ENCODE measurements around the gene TXLNG. TPM values are rescaled to one million over a fixed set of nuclear protein-coding genes. Genes with fewer than 3 reads are reported as not detected.
A peak's percentile ranks its signal among the peaks of the same experiment; 100 is the strongest.

Gene TXLNG
- total RNA-seq, 6 donors from 2014 or later = 8.1 to 23.5 (median 12.6) TPM

DNA sequence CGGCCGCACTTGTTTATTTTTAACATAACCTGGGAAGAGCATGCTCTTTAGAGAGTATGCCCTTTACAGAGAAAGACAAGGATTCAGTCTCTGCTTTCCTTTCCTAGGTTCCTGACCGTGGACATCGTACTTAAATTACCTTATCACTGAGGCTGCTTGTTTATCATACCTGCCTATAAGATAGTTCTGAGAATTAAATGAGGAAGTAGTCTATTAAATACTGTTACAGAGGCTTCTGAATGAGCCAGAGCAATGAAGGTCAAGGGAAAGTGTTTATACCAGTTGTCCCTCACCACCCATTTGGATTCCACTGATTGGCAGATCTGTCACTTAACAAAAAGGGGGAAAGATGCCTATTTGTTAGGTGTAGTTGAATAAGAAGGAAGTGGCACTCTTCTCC, 10.0 kb downstream of the TXLNG start:
- peaks cover 0 to 37% (median 2%) of the 10 kb centered on the region in 4 donors for H3K36me3 ChIP-seq
- no peak for DNase-seq

GRCh38 chrX:16797358-16797757, 11.1 kb downstream of the TXLNG start:
- Histone ChIP-seq H3K36me3 (peaks cover 0 to 30% (median 2%) of the 10 kb centered on the region in 4 donors), H3K27me3 (no peaks in the 10 kb centered on the region), H3K4me1 (no peaks in the 10 kb centered on the region), H3K27ac (no peak overlapping the region), H3K9me3 (no peaks in the 10 kb centered on the region), H3K4me3 (no peak overlapping the region)
- ATAC-seq (ENCODE audit: low FRiP score in 2 of 2) (no peak), DNase-seq (no peak)
- no peak for TF ChIP-seq POLR2AphosphoS5 (IDR thresholded peaks at IDR 0.05)
- no peak for TF ChIP-seq EP300 (IDR thresholded peaks at IDR 0.05)
- no peak for TF ChIP-seq POLR2A (IDR thresholded peaks at IDR 0.05)
- TF ChIP-seq, protein P1, sequence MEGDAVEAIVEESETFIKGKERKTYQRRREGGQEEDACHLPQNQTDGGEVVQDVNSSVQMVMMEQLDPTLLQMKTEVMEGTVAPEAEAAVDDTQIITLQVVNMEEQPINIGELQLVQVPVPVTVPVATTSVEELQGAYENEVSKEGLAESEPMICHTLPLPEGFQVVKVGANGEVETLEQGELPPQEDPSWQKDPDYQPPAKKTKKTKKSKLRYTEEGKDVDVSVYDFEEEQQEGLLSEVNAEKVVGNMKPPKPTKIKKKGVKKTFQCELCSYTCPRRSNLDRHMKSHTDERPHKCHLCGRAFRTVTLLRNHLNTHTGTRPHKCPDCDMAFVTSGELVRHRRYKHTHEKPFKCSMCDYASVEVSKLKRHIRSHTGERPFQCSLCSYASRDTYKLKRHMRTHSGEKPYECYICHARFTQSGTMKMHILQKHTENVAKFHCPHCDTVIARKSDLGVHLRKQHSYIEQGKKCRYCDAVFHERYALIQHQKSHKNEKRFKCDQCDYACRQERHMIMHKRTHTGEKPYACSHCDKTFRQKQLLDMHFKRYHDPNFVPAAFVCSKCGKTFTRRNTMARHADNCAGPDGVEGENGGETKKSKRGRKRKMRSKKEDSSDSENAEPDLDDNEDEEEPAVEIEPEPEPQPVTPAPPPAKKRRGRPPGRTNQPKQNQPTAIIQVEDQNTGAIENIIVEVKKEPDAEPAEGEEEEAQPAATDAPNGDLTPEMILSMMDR (IDR thresholded peaks at IDR 0.05) = no peak
- WGBS, 2 donors = 60 to 86% methylated on average over 2 to 5 of the region's 5 CpGs

More for the DNA sequence above, 10.0 kb downstream of the TXLNG start:
- TF ChIP-seq POLR2A (IDR thresholded peaks at IDR 0.05) (no peak), POLR2AphosphoS5 (IDR thresholded peaks at IDR 0.05) (no peak), EP300 (IDR thresholded peaks at IDR 0.05) (no peak)
- TF ChIP-seq, protein P1 (IDR thresholded peaks at IDR 0.05) = no peak
- H3K27me3 ChIP-seq = no peaks in the 10 kb centered on the region
- WGBS, 2 donors = 95 to 99% methylated on average over 4 of the region's 4 CpGs
- H3K4me3 ChIP-seq = no peak overlapping the region
- H3K4me1 ChIP-seq = no peaks in the 10 kb centered on the region
- no peaks in the 10 kb centered on the region for H3K9me3 ChIP-seq
- ATAC-seq (ENCODE audit: low FRiP score in 2 of 2) = no peak
- H3K27ac ChIP-seq = no peak overlapping the region

- no peaks in the 10 kb centered on the region for H3K4me1 ChIP-seq
- no peaks in the 10 kb centered on the region for H3K27me3 ChIP-seq
- no peak overlapping the region for H3K4me3 ChIP-seq
- no peaks in the 10 kb centered on the region for H3K9me3 ChIP-seq
- TF ChIP-seq POLR2AphosphoS5 (IDR thresholded peaks at IDR 0.05) (no peak), EP300 (IDR thresholded peaks at IDR 0.05) (no peak), POLR2A (IDR thresholded peaks at IDR 0.05) (no peak)
- TF ChIP-seq, protein P1 (IDR thresholded peaks at IDR 0.05) = no peak
- no peak for DNase-seq
- no peak overlapping the region for H3K27ac ChIP-seq
- 66 to 75% methylated on average over 4 of the region's 4 CpGs for WGBS, 2 donors
- ATAC-seq (ENCODE audit: low FRiP score in 2 of 2) = no peak
- H3K36me3 ChIP-seq = peaks cover 0 to 30% (median 2%) of the 10 kb centered on the region in 4 donors
Measured at GRCh38 chrX:16797841-16798240, 11.6 kb downstream of the TXLNG start.

GRCh38 chrX:16804923-16805464, 18.7 kb downstream of the TXLNG start:
- no peak overlapping the region for H3K4me3 ChIP-seq
- peaks cover 0 to 9% (median 0%) of the 10 kb centered on the region in 4 donors for H3K36me3 ChIP-seq
- no peaks in the 10 kb centered on the region for H3K9me3 ChIP-seq
- DNase-seq (no peak), ATAC-seq (ENCODE audit: low FRiP score in 2 of 2) (no peak)
- peaks cover 0 to 17% (median 6%) of the 10 kb centered on the region in 4 donors for H3K4me1 ChIP-seq
- H3K27ac ChIP-seq = no peak overlapping the region
- no peaks in the 10 kb centered on the region for H3K27me3 ChIP-seq
- 87 to 98% methylated on average over 5 to 8 of the region's 8 CpGs for WGBS, 2 donors
- TF ChIP-seq, protein P1 (IDR thresholded peaks at IDR 0.05) = no peak
- TF ChIP-seq EP300 (IDR thresholded peaks at IDR 0.05) (no peak), POLR2A (IDR thresholded peaks at IDR 0.05) (no peak), POLR2AphosphoS5 (IDR thresholded peaks at IDR 0.05) (no peak)

- Histone ChIP-seq H3K9me3 (no peaks in the 10 kb centered on the region), H3K27me3 (no peaks in the 10 kb centered on the region), H3K27ac (peak overlapping the region in 3 of 4 donors; percentile 30 to 76 (median 69)), H3K4me3 (peak overlapping the region in 1 of 4 donors; percentile 39), H3K4me1 (peaks cover 0 to 17% (median 6%) of the 10 kb centered on the region in 4 donors), H3K36me3 (peaks cover 0 to 3% (median 0%) of the 10 kb centered on the region in 4 donors)
- DNase-seq (no peak), ATAC-seq (ENCODE audit: low FRiP score in 2 of 2) (peak in 1 of 2 donors; percentile 53)
- TF ChIP-seq POLR2A (IDR thresholded peaks at IDR 0.05) (no peak), EP300 (IDR thresholded peaks at IDR 0.05) (no peak), POLR2AphosphoS5 (IDR thresholded peaks at IDR 0.05) (no peak)
- TF ChIP-seq, protein P1 (IDR thresholded peaks at IDR 0.05) = no peak
Measured at GRCh38 chrX:16807548-16807947, 21.3 kb downstream of the TXLNG start.

Measured in upper lobe of left lung (tissue), 6 donors.